ENCODE data around the gene ZNF74.

GRCh38 chr22:20407829-20408228 lies 13.9 kb downstream of the ZNF74 start:
- TF ChIP-seq CTCF (conservative IDR thresholded peaks at IDR 0.05) (no peak), ZFX (IDR thresholded peaks at IDR 0.05) (no peak)
